NK-92 treated with Interleukin-12 subunit alpha and Interleukin-12 subunit beta, amount 100 ng/mL, for 24 hours (cell line): ENCODE data around the gene RFPL4A.
A peak's percentile ranks its signal among the peaks of the same experiment; 100 is the strongest.

ENCODE experiments used
- DNase-seq: peaks from one replicate; lab custom pipeline; 2025; lab: John Stamatoyannopoulos, UW

RFPL4A gene

GRCh38 chr19:55802281-55802680, 43.4 kb downstream of the RFPL4A start:
- no peak for DNase-seq

GRCh38 chr19:55809381-55810058, 50.6 kb downstream of the RFPL4A start:
- DNase-seq = peak; percentile 36

- no peak for DNase-seq
Measured at GRCh38 chr19:55811340-55811739, 52.4 kb downstream of the RFPL4A start.

DNA sequence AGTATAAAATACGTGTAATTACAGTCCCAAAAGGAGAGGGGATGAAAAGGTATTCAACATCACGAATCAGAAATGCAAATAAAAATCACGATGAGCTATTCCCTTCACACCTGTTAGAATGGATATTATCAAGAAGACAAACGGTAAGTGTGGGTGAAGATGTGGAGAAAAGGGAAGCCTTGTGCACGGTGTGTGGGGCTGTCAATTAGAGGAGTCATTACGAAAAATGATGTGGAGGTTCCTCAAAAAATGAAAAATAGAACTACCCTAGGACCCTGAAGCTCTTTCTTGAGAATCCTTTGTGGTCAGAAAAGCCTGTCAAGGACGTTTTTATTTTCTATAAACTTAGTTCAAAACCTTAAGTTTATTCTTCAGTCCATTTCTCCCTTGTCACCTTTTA, 53.6 kb downstream of the RFPL4A start:
- DNase-seq = no peak
